Non-pigmented ciliary epithelial cell (primary cell): ENCODE results near the gene ADORA2A.

Experiments
- DNase-seq: peaks from one replicate; pipeline ENCODE4 v3.0.0-alpha.2; 2010; ENCODE audit warnings: low read depth

ADORA2A gene

GRCh38 chr22:24427500-24428164 is at the start of gene ADORA2A:
Gene ADORA2A, plus strand, starts transcription at chr22:24427599. Its CDS starts 5,806 bp downstream, at chr22:24433405.
- no peak for DNase-seq

- no peak for DNase-seq
These were observed 47.9 kb upstream of the ADORA2A start for GRCh38 chr22:24379536-24379935.

- DNase-seq = no peak
These were observed 47.0 kb upstream of the ADORA2A start for GRCh38 chr22:24380220-24380904.

GRCh38 chr22:24380905-24381230 is 46.5 kb upstream of the ADORA2A start:
- DNase-seq = no peak

GRCh38 chr22:24383061-24383460 is 44.3 kb upstream of the ADORA2A start:
- no peak for DNase-seq

- no peak for DNase-seq
These were observed 43.3 kb upstream of the ADORA2A start for GRCh38 chr22:24384131-24384530.

- DNase-seq = no peak
These were observed 40.4 kb upstream of the ADORA2A start for GRCh38 chr22:24386937-24387471.

- DNase-seq = no peak
These were observed 37.7 kb upstream of the ADORA2A start for GRCh38 chr22:24389680-24390079.

- no peak for DNase-seq
These were observed 37.2 kb upstream of the ADORA2A start for GRCh38 chr22:24390156-24390555.

- DNase-seq = no peak
These were observed 36.8 kb upstream of the ADORA2A start for GRCh38 chr22:24390576-24390975.

GRCh38 chr22:24391836-24392217 is 35.6 kb upstream of the ADORA2A start:
- DNase-seq = peak; percentile 48

GRCh38 chr22:24392218-24392931 is 35.0 kb upstream of the ADORA2A start:
- DNase-seq = no peak

- DNase-seq = no peak
These were observed 34.3 kb upstream of the ADORA2A start for GRCh38 chr22:24393012-24393559.

GRCh38 chr22:24393848-24394247 is 33.6 kb upstream of the ADORA2A start:
- no peak for DNase-seq

GRCh38 chr22:24394254-24394653 is 33.1 kb upstream of the ADORA2A start:
- DNase-seq = no peak

- no peak for DNase-seq
These were observed 29.0 kb upstream of the ADORA2A start for GRCh38 chr22:24398409-24398808.

GRCh38 chr22:24400034-24400725 is 27.2 kb upstream of the ADORA2A start:
- no peak for DNase-seq

GRCh38 chr22:24400726-24401596 is 26.4 kb upstream of the ADORA2A start:
- no peak for DNase-seq

GRCh38 chr22:24401931-24402367 is 25.4 kb upstream of the ADORA2A start:
- DNase-seq = no peak

- DNase-seq = peak; percentile 77
These were observed 24.8 kb upstream of the ADORA2A start for GRCh38 chr22:24402460-24403192.
